Dedifferentiated amniotic fluid mesenchymal stem cell (primary cell): ENCODE measurements around the gene C13orf46.

Experiments used
- DNase-seq: peaks from one replicate; pipeline ENCODE4 v3.0.0-alpha.2; 2016; ENCODE audit errors: extremely low spot score

C13orf46 gene

GRCh38 chr13:114009590-114010400, 35.9 kb upstream of the C13orf46 start:
- DNase-seq, result no peak

DNA sequence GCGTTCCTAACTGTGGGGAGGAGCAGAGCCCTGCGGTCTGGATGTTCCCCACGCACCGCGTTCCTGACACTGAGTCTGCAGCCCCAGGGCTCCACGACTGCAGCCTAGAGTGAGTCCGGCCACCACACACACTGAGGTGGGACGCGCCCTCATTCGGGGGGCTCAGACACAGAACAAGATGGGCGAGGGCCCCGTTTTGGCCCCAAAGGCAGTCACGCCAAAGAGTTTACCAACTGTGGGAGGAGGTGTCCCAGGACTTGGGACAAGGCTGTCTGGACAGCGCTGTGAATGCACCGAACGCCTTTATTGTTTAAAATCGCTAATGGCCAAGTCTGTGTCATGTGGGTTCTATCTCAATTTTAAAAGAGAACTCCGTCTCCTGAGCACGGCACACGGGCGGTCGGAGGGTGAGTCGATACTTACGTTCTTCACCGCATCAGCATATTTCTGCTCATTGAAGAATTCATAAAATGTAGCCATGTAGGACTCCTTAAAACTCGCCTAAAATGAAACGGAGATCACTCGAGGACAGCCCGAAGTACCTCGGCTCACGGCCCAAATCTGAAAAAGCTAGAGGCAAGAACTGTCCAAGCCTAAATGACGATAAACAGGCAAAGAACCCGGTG, 35.2 kb upstream of the C13orf46 start:
- DNase-seq, result no peak

GRCh38 chr13:114007566-114007965, 33.7 kb upstream of the C13orf46 start:
- DNase-seq, result no peak

DNA sequence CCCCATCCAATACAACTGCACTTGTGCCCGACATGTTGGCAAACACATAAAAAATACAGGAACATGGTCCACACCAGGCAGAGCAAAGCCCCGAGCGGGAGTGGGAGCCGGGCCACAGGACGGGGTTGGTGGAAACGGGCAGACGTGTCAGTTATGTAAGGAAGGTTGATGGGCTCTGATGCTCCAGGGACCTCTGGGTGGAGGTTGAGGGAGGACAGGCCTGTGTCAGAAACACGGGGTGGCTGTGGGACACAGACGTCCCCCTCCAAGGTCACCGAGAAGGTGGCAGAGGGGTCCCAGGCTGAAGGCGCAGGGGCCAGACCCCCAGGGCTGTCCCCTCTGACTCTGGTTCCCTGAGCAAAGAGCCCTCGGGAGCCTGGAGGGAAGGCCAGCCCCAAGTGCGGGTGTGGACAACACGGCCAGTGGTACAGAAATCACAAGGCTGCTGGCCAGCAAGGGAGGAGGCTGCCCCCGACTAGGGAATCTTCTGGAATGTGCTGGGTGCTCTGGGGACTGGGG, 31.4 kb upstream of the C13orf46 start:
- no peak for DNase-seq

DNA sequence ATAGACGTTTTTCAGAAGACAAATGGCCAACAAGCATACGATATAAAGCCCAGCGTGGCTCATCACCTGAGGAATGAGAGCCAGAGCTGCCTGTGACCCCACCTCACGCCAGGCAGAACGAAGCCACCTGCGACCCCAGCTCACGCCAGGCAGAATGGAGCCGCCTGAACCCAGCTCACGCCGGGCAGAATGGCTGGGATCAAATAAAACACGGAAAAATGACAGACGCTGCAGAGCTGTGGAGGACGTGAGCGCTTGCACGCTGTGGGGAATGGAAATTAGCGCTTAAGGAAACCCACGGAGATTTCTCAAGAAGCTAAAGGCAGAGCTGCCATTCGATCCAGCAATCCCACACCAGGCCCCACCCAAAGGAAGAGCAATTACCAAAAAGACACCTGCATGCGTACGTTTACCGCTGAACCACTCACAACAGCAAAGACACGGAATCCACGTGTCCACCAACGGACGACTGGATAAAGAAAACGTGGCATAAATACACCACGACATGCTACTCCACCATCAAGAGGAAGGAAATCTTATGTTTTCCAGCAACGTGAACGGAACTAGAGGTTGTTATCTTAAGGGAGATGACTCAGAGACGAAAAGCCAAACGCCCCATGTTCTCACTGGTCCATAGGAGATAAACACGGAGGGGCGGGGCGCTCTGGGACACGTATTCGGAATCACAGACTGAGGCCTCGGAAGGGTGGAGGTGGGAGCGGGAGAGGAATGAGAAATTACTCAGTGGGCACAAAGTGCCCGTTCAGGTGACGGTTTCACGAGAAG, 30.7 kb upstream of the C13orf46 start:
- DNase-seq, result no peak

DNA sequence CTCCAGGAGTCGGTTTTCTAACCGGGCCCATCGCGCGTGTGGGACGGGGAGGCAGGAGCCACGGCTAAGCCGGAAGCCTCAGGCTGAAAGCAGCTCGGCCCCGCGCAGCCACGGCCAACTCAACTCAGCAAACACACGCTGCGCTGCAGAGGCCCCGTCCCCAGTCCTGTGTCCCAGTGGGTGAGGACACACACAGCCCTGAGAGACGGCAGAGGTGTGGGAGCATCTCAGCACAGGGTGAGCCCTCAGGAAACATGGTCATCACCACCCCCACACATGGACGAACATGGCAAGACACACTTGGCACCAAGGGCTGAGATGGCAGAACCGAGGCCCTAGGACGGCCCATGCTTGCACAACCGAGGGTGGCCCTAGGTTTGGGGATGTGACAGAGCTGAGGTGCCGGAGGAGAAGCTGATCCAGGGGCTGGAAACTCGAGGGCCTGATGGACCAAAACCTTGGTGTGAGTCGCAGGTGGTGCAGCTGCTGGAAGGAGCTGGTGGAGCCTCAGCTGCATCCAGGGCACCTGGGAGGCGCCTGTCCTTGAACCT, 29.0 kb upstream of the C13orf46 start:
- no peak for DNase-seq

DNA sequence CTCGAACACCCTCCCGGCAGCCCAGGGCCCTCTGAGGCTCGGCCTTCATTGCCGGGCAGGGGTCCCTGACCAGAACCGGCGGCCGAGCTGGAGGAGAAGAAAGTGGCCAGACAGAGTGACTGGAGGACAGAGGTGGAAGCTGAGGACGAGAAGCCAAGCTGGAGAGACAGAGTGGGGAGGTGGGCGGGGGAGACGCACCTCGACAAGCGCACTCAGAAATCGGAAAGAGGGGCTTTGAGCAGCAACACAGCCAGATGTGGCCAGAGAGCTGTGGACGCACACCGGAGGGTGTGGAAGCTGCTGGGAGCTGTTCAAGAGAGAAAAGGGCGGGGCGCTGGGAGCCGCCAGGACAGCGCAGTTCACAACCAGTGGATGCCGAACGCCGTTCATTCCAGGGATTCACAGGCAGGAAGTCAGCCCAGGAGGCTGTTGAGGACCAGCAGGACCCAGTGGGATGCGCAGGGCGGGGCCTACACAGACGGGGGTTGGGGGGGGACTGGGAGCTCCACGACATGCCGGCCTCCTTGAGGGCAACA, 28.2 kb upstream of the C13orf46 start:
- DNase-seq, result no peak

GRCh38 chr13:114001331-114002008, 27.6 kb upstream of the C13orf46 start:
- DNase-seq, result no peak

DNA sequence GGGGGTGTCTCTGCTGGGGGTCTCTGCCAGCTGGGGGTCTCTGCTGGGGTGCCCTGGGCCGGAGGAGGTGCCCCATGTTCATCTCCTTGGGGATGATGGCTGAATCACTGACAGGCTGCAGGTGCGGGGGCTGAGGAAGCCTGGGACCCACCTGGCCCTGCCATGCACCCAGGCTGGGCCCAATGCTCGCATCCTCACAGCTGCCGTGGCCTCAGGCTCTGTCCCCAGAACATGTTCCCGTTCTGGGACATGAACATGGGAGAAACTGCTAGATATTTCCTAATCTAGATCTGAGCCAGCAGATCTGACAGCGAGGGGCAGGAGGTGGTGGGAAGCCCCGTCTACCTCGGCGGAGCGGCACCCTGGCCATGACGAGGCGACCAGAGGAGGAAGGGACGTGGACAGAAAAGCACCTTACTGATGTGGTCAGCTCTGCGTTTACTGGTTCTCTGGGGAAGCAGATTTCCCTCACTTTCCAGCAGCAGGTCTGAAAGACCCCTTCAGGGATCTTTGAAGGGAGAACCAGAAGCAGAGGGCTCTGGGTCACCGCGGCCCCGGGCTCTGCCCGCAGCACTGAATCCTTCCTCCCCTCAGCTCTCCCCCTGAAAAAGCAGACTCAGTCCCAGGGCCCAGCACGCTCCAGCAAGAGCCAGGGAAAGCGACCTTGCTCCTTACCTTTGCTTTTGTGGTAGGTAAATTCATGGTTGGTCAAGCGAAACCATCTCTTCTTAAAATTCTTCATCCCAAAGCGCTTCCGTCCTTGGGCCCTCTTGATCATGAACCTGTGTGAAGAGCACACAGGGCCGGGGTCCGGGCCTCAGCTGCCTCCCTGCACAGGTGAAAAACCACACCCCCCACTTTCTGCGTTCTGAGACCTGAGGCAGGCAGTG, 26.5 kb upstream of the C13orf46 start:
- no peak for DNase-seq

DNA sequence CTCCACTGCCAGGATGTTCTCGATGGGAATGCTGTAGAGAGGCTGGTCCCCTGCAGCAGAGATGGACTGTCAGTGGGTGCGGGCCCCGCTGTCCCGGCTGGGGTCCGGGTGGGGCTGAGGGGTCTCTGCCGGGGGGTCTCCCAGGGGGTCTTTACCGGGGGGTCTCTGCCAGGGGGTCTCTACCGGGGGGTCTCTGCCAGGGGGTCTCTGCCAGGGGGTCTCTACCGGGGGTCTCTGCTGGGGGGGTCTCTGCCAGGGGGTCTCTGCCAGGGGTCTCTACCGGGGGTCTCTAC, 25.7 kb upstream of the C13orf46 start:
- no peak for DNase-seq

DNA sequence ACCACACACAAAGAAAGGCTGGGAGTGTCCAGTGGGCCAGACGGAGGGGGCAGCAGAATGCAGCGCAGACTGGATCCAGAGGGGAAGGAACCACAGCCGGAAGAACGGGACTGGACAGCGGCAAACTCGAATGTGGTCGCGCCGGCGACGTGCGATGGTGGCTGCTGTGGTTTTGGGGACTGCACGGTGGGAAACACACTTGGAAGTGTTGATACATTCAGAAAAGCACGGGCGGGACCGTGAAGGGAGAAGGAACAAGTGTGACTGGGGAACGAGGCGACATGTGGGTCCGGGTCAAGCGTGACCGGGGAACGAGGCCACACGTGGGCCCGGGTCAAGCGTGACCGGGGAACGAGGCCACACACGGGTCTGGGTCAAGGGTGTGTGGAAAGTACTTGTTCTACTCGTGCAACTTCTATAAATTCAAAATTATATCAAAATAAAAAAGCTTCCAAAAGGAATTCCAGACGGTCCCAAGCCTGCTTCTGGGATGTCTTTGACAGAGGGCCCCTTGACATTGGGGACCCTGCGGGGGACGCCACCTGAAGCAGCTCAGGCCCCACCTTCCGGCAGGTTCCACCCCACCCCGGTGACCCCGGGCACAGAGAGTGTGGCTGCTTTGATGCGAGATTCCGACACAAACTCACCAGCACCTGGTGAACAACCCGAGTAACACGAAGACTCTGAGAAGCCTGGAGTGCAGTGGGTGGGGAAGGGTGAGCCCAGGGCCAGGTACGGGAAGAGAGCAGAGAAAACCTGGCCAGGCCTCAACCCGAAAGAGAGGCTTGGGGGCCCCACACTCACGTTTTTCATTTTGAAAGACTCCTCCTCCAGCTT, 25.1 kb upstream of the C13orf46 start:
- no peak for DNase-seq

GRCh38 chr13:113997845-113998751, 24.2 kb upstream of the C13orf46 start:
- DNase-seq, result no peak

- DNase-seq, result no peak
These were observed 23.3 kb upstream of the C13orf46 start for GRCh38 chr13:113996912-113997745.

DNA sequence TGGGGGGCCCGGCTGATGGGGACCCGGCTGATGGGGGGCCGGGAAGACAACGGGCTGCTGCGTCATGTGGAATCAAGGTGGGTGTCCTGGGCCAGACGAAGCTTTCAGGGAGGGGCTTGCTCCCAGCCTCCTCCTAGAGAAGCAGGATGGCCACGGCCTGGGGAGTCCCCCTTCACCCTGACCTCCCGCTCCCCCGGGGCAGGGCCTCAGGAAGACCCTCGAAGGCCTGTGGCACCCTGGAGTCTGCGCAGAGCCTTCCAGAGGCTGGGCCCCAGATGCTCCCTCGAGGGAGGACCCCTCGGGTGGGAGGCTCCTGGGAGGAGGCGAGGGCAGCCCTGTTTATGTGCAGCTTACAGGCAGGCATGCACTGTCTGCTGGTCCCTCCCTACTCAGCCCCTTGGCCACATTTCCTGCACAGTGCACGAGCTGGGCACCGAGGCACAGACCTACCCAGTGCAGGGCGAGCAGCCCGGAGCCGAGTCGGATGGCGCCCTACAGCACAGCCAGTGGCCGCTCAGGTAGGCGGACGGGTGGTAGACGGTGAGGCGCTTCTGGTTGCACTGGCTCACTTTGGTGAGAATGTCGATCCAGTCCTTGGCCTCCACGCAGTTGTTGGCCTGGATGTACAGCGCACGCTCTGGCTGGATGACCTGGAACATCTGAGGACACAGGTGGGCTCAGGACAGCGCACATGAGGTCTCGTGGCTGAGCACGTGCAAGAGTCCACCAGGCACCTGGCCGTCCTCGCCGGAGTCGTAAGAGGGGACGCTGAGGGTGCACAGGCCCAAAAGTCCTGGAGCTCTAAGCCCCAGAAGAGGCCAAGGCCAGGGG, 22.4 kb upstream of the C13orf46 start:
- no peak for DNase-seq

DNA sequence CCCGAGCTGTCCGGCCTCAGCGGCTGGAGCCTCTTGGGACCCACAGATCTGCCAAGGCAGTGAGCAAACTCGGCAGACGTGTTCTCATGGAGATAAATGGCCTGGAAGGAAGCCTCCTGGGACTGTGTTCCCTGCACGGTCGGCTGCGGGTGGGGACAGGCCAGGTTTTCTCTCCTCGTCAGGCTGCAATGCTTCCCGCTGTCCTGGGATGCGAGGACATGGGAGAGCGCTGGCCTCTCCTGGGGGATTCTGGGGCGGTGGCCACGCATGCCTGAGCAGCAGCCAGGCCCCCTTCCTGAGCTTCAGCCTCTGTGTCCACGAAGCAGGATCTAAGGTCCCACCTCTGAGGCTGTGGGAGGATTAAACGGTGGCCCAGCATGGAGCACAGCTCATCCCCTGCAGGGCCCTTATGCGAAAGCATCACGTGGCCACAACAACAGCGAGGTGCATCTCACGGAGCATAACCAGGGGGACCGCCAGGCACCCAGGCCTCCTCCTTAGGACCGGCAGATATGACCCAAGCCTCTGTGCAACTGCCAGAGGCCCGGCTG, 21.2 kb upstream of the C13orf46 start:
- DNase-seq, result no peak

- no peak for DNase-seq
These were observed 18.6 kb upstream of the C13orf46 start for GRCh38 chr13:113992276-113993005.
